Lower leg skin (tissue), 4 donors: ENCODE data around the gene COX6A1. TPM values are rescaled to one million over a fixed set of nuclear protein-coding genes. Genes with fewer than 3 reads are reported as not detected.

Experiments
- DNase-seq, 2 donors: peaks; one replicate each; pipeline ENCODE4 v3.0.0-alpha.2; 2019; ENCODE audit warnings: low spot score in 2 of 2
- H3K4me3 ChIP-seq: fragments of 200-600 bp; sonication (generic); 2 replicates; pipeline ENCODE4 v1.5.1; 2017; ENCODE audit warnings: mild to moderate bottlenecking, low read depth; ENCODE audit not compliant: poor library complexity, severe bottlenecking
- POLR2A ChIP-seq, 2 donors: fragments of 450-650 bp; IDR thresholded peaks; one replicate each; pipeline ENCODE4 v1.6.1; 2016 to 2017; ENCODE audit warnings: antibody characterized with exemption in 2 of 2, mild to moderate bottlenecking in 1 of 2, moderate library complexity in 1 of 2
- WGBS, 2 donors: methylation state at CpG; one replicate each; pipeline ENCODE4 v1.1.5; 2018; 5-methylcytosine and 5-hydroxymethylcytosine counted together
- intact Hi-C: fragments of 100-400 bp; cut with DNase I; formaldehyde crosslinking; loops from one replicate; pipeline ENCODE4 v1.15.0; 2023; ENCODE audit warnings: low total_unique reads
- total RNA-seq, 4 donors: library from RNA; depleted of rRNA; stranded (reverse); fragments of >200 nt; gene quantifications; one replicate each; pipeline ENCODE4 v1.1.0, GENCODE V29; 2016
- TF ChIP-seq, protein P1 (sequence below), 3 donors: fragments of 450-650 bp; IDR thresholded peaks; one replicate each; pipeline ENCODE4 v1.5.1; 2016; ENCODE audit warnings: antibody characterized with exemption in 3 of 3, mild to moderate bottlenecking in 3 of 3, moderate library complexity in 2 of 3

The COX6A1 gene
- total RNA-seq, 4 donors from 2014 or later, result 638 to 834 (median 702) TPM

- H3K4me3 ChIP-seq, result no peak overlapping the region
- no peak for TF ChIP-seq POLR2A (IDR thresholded peaks at IDR 0.05)
- TF ChIP-seq, protein P1, sequence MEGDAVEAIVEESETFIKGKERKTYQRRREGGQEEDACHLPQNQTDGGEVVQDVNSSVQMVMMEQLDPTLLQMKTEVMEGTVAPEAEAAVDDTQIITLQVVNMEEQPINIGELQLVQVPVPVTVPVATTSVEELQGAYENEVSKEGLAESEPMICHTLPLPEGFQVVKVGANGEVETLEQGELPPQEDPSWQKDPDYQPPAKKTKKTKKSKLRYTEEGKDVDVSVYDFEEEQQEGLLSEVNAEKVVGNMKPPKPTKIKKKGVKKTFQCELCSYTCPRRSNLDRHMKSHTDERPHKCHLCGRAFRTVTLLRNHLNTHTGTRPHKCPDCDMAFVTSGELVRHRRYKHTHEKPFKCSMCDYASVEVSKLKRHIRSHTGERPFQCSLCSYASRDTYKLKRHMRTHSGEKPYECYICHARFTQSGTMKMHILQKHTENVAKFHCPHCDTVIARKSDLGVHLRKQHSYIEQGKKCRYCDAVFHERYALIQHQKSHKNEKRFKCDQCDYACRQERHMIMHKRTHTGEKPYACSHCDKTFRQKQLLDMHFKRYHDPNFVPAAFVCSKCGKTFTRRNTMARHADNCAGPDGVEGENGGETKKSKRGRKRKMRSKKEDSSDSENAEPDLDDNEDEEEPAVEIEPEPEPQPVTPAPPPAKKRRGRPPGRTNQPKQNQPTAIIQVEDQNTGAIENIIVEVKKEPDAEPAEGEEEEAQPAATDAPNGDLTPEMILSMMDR (IDR thresholded peaks at IDR 0.05), result no peak
- WGBS, 2 donors, result 74 to 77% methylated on average over 5 of the region's 5 CpGs
- intact Hi-C loops, result no loop called here
- no peak for DNase-seq
Measured at GRCh38 chr12:120399531-120399930, 38.4 kb upstream of the COX6A1 start.

DNA sequence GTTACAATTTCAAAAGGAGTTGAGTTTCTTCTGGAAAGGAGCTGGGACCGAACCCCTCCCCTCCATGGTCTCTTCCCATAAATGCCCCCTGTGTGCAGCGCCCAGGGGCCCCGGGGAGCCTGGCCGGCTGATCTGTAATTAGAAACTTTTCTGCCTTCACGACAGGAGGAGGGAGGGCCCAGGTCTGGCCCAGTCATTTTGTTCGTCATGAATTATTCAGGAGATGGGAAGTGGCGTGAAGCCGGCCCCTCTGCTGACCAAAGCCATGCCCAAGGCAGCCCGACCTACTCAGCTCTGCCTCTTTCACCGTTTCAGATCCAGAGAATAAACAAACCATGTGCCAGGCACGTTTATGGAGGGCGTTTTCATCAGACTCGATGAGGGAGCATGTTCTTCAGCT, 35.7 kb upstream of the COX6A1 start:
- WGBS, 2 donors, result 42 to 47% methylated on average over 13 of the region's 13 CpGs
- no peak for DNase-seq
- intact Hi-C loops, result no loop called here

GRCh38 chr12:120403869-120404268, 34.0 kb upstream of the COX6A1 start:
- no peak for DNase-seq
- TF ChIP-seq POLR2A (IDR thresholded peaks at IDR 0.05), result no peak
- TF ChIP-seq, protein P1 (IDR thresholded peaks at IDR 0.05), result no peak
- H3K4me3 ChIP-seq, result no peak overlapping the region
- 59 to 75% methylated on average over 3 of the region's 3 CpGs for WGBS, 2 donors
- intact Hi-C loops, result loop anchor here (1.0 kb wide), 1 partner anchor 25 kb away; no protein-coding TSS in a partner anchor

More for the DNA sequence above, 35.7 kb upstream of the COX6A1 start:
- TF ChIP-seq, protein P1 (IDR thresholded peaks at IDR 0.05), result no peak
- TF ChIP-seq POLR2A (IDR thresholded peaks at IDR 0.05), result no peak
- no peak overlapping the region for H3K4me3 ChIP-seq

DNA sequence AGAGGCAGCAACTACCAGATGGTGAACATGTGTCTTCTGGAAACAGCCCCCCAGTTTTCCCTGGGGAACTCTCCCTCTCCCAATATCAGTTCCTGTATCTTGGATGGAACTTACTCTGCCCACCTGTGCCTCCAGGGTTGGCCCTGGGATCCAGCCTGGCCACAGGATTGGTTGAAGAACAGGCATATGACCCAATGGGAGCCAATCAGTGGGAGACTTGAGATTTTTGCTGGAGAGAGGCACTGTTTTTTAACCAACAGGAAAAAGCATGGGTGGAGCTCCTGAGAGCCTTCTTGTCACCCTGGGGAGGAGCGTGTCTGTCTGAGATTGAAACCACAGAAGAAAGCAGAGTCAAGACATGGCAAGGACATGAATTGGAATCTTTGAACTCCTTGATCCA, 33.6 kb upstream of the COX6A1 start:
- TF ChIP-seq, protein P1 (IDR thresholded peaks at IDR 0.05), result no peak
- no peak for TF ChIP-seq POLR2A (IDR thresholded peaks at IDR 0.05)
- intact Hi-C loops, result loop anchor here (1.0 kb wide), 1 partner anchor 25 kb away; no protein-coding TSS in a partner anchor
- 43 to 67% methylated on average over 1 of the region's 1 CpG for WGBS, 2 donors
- no peak for DNase-seq
- H3K4me3 ChIP-seq, result no peak overlapping the region

DNA sequence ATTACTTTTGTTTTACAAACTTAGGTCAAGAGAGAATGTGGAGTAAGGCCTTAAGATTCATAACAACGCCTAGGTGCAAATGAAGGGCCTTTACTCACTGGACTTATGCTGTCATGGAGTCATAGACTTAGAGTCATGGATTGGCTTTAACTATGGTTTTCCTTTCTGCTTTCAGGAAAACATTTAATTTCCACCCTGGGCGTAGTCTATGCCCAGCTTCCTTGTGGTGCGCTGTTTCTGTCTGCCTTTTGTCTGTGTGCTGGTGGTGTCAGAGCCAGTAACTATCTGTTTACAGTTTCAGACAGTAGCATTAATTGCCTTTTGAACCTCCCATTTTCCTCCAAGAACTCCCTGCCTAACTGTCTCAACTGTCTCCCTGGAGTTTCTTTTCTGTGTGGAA, 31.8 kb upstream of the COX6A1 start:
- no peak for DNase-seq
- TF ChIP-seq, protein P1 (IDR thresholded peaks at IDR 0.05), result no peak
- no peak for TF ChIP-seq POLR2A (IDR thresholded peaks at IDR 0.05)
- H3K4me3 ChIP-seq, result no peak overlapping the region
- 77 to 86% methylated on average over 3 of the region's 3 CpGs for WGBS, 2 donors
- intact Hi-C loops, result no loop called here

DNA sequence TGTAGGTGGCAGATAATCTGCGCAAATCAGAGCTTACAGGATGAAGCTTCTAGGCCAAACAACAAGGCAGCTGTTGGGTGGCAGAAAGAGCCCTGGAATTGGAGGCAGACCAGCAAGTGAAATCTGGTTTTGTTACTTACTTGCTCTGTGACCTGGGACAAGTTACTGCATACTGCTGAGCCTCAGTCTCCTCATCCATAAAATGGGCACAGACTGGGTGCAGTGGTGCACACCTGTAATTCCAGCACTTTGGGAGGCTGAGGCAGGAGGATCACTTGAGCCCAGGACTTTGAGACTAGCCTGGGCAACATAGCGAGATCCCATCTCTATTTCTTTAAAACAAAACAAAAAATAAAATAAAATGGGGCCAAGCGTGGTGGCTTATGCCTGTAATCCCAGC, 31.4 kb upstream of the COX6A1 start:
- intact Hi-C loops, result no loop called here
- TF ChIP-seq, protein P1 (IDR thresholded peaks at IDR 0.05), result no peak
- TF ChIP-seq POLR2A (IDR thresholded peaks at IDR 0.05), result no peak
- H3K4me3 ChIP-seq, result no peak overlapping the region
- no peak for DNase-seq
- 93 to 94% methylated on average over 3 of the region's 3 CpGs for WGBS, 2 donors
